Spleen (tissue), 11 donors: Measurements from ENCODE around the gene TAF13. TPM values are rescaled to one million over a fixed set of nuclear protein-coding genes. Genes with fewer than 3 reads are reported as not detected.
"Not testable (repeated sequence)": the region's sequence is repeated elsewhere in the genome, so short reads cannot be mapped to it uniquely, and the experiment has no call there.

Experiments
- DNase-seq: peaks from one replicate; pipeline ENCODE4 v3.0.0-alpha.2; 2020
- H3K27ac ChIP-seq, 8 donors: fragments of 200-600 bp; sonication (generic) in 7 of 8; 1 replicate in 4 of 8; 2 replicates in 4 of 8; pipeline versions ENCODE4 v1.5.0 to v1.8.0; 2016 to 2021; ENCODE audit warnings: inconsistent platforms in 4 of 8, mild to moderate bottlenecking in 4 of 8, moderate library complexity in 1 of 8
- H3K27me3 ChIP-seq, 7 donors: fragments of 200-600 bp; sonication (generic) in 6 of 7; replicated peaks in 1 of 7; 1 replicate in 4 of 7; 2 replicates in 3 of 7; pipeline versions ENCODE4 v1.5.0 to v1.8.0; 2016 to 2021; ENCODE audit warnings: inconsistent platforms in 3 of 7, mild to moderate bottlenecking in 1 of 7
- H3K36me3 ChIP-seq, 6 donors: fragments of 200-600 bp; sonication (generic) in 5 of 6; 1 replicate in 4 of 6; 2 replicates in 2 of 6; pipeline versions ENCODE4 v1.5.0 to v1.8.0; 2016 to 2021; ENCODE audit warnings: inconsistent platforms in 2 of 6
- H3K4me1 ChIP-seq, 6 donors: fragments of 200-600 bp; sonication (generic) in 5 of 6; 1 replicate in 3 of 6; 2 replicates in 3 of 6; pipeline versions ENCODE4 v1.5.0 to v1.8.0; 2016 to 2021; ENCODE audit warnings: inconsistent platforms in 3 of 6
- H3K4me3 ChIP-seq, 8 donors: fragments of 200-600 bp; sonication (generic) in 7 of 8; 1 replicate in 4 of 8; 2 replicates in 4 of 8; pipeline versions ENCODE4 v1.5.0 to v1.8.0; 2016 to 2021; ENCODE audit warnings: inconsistent platforms in 4 of 8, mild to moderate bottlenecking in 4 of 8, moderate library complexity in 2 of 8
- H3K9me3 ChIP-seq, 8 donors: fragments of 200-600 bp; sonication (generic) in 7 of 8; 1 replicate in 4 of 8; 2 replicates in 4 of 8; pipeline versions ENCODE4 v1.5.0 to v1.8.0; 2016 to 2021; ENCODE audit warnings: inconsistent platforms in 4 of 8
- CTCF ChIP-seq, 11 experiments: fragments of 200-600 bp in 7 of 11; fragments of 450-650 bp in 4 of 11; sonication (generic) in 4 of 11; IDR thresholded peaks in 8 of 11; conservative IDR thresholded peaks in 3 of 11; 1 replicate in 7 of 11; 2 replicates in 4 of 11; pipeline versions ENCODE4 v1.4.0 to v1.8.0; 2016 to 2021; ENCODE audit warnings: antibody characterized with exemption in 11 of 11, inconsistent platforms in 4 of 11, mild to moderate bottlenecking in 1 of 11
- POLR2A ChIP-seq, 3 donors: fragments of 450-650 bp; IDR thresholded peaks; one replicate each; pipeline ENCODE4 v1.5.1; 2017; ENCODE audit warnings: antibody characterized with exemption in 3 of 3, mild to moderate bottlenecking in 1 of 3
- POLR2AphosphoS5 ChIP-seq, 3 donors: sonication (generic); formaldehyde crosslinking; IDR thresholded peaks; one replicate each; pipeline ENCODE4 v1.5.1; 2017; ENCODE audit warnings: antibody characterized with exemption in 3 of 3
- WGBS, 5 donors: extraction: QIAGEN DNeasy Blood & Tissue Kit in 3 of 5; methylation state at CpG; one replicate each; pipeline versions ENCODE4 v1.1.5 to v1.1.7; 2013 to 2018; 5-methylcytosine and 5-hydroxymethylcytosine counted together
- intact Hi-C: fragments of 100-400 bp; cut with DNase I; formaldehyde crosslinking; loops from one replicate; pipeline ENCODE4 v1.15.0; 2023; ENCODE audit warnings: low total_unique reads
- polyA plus RNA-seq, 3 donors: library from polyadenylated mRNA; stranded (reverse); fragments of 200-250 nt; gene quantifications; one replicate each; pipeline ENCODE4 v1.2.1, GENCODE V29; 2013
- small RNA-seq, 4 donors: library from RNA; depleted of rRNA; stranded (forward); fragments of <200 nt; gene quantifications; one replicate each; pipeline ENCODE3, GENCODE V24; 2016
- total RNA-seq, 7 donors: library from RNA; depleted of rRNA in 3 of 7; stranded (reverse); fragments of >200 nt in 3 of 7; fragmentation: NEBNext Ultra II Directional in 4 of 7; extraction: Animal tissue kit (Norgen Biotek cat#: 25700) in 4 of 7; gene quantifications; one replicate each; pipeline versions ENCODE4 v1.1.0 to v1.2.1, GENCODE V29; 2016 to 2021
- donor health status: healthy with polysubstance abuse.
- donor health status: DM: no; HTN: no; CAD: no; lungs with moderate emphysema.
- donor health status: DM: no; HTN: no; CAD: no.
- donor health status: Bipolar disorder and iron deficiency.
- donor health status: healthy.
- donor health status: DM: no; HTN: no; CAD: no.
- donor health status: DM: yes; HTN: yes; CAD: no.

The TAF13 gene
- total and polyA plus RNA-seq, 10 donors = 9.0 to 32.5 (median 22.7) TPM

GRCh38 chr1:109024646-109025045, 51.2 kb downstream of the TAF13 start:
- 91 to 100% (median 97%) methylated on average over 2 of the region's 2 CpGs for WGBS, 5 donors

GRCh38 chr1:109020693-109021257, 55.0 kb downstream of the TAF13 start:
- WGBS, 5 donors = 87 to 95% (median 93%) methylated on average over 3 of the region's 3 CpGs
- Histone ChIP-seq H3K27ac (no peak overlapping the region), H3K4me3 (no peak overlapping the region), H3K4me1 (no peaks in the 10 kb centered on the region), H3K36me3 (peaks cover 2 to 60% (median 22%) of the 10 kb centered on the region in 6 donors), H3K27me3 (no peaks in the 10 kb centered on the region), H3K9me3 (peaks cover 5 to 19% (median 14%) of the 10 kb centered on the region in 8 donors)
- no peak for DNase-seq
- no peak for TF ChIP-seq CTCF (IDR thresholded peaks at IDR 0.05 in 8 of 11, conservative IDR thresholded peaks at IDR 0.05 in 3 of 11)
- no peak for TF ChIP-seq POLR2AphosphoS5 (IDR thresholded peaks at IDR 0.05)
- TF ChIP-seq POLR2A (IDR thresholded peaks at IDR 0.05) = no peak
- intact Hi-C loops = no loop called here

More at GRCh38 chr1:109024646-109025045, 51.2 kb downstream of the TAF13 start:
- no peak for DNase-seq
- no peak for TF ChIP-seq POLR2A (IDR thresholded peaks at IDR 0.05)
- no peak for TF ChIP-seq POLR2AphosphoS5 (IDR thresholded peaks at IDR 0.05)
- no peak for TF ChIP-seq CTCF (IDR thresholded peaks at IDR 0.05 in 8 of 11, conservative IDR thresholded peaks at IDR 0.05 in 3 of 11)
- intact Hi-C loops = no loop called here
- Histone ChIP-seq H3K27me3 (no peaks in the 10 kb centered on the region), H3K27ac (no peak overlapping the region), H3K4me1 (no peaks in the 10 kb centered on the region), H3K36me3 (peaks cover 0 to 27% (median 9%) of the 10 kb centered on the region in 6 donors), H3K4me3 (no peak overlapping the region), H3K9me3 (no peaks in the 10 kb centered on the region)

- 96 to 99% (median 97%) methylated on average over 6 of the region's 6 CpGs for WGBS, 5 donors
- Histone ChIP-seq H3K36me3 (peaks cover 2 to 78% (median 31%) of the 10 kb centered on the region in 6 donors), H3K9me3 (peaks cover 5 to 19% (median 14%) of the 10 kb centered on the region in 8 donors)
- DNase-seq, H3K4me1 ChIP-seq, H3K4me3 ChIP-seq, H3K27ac ChIP-seq, H3K27me3 ChIP-seq, intact Hi-C loops: not testable (repeated sequence)
These were observed 58.1 kb downstream of the TAF13 start for GRCh38 chr1:109017719-109018118.

GRCh38 chr1:109017134-109017533, 58.7 kb downstream of the TAF13 start:
- no peak overlapping the region for H3K27ac ChIP-seq
- no peaks in the 10 kb centered on the region for H3K4me1 ChIP-seq
- WGBS, 5 donors = 93 to 100% (median 100%) methylated on average over 1 of the region's 1 CpG
- intact Hi-C loops = no loop called here
- H3K27me3 ChIP-seq = no peaks in the 10 kb centered on the region
- TF ChIP-seq CTCF (IDR thresholded peaks at IDR 0.05 in 8 of 11, conservative IDR thresholded peaks at IDR 0.05 in 3 of 11) = no peak
- TF ChIP-seq POLR2A (IDR thresholded peaks at IDR 0.05) = no peak
- TF ChIP-seq POLR2AphosphoS5 (IDR thresholded peaks at IDR 0.05) = no peak
- H3K4me3 ChIP-seq = no peak overlapping the region
- no peak for DNase-seq
- H3K9me3 ChIP-seq = peaks cover 5 to 19% (median 14%) of the 10 kb centered on the region in 8 donors
- H3K36me3 ChIP-seq = peaks cover 2 to 78% (median 28%) of the 10 kb centered on the region in 6 donors

Small RNA genes lying within 50 kb of the gene (small RNA-seq; reads per million reads assigned to genes)
- gene AL356488.2 = 0 reads per million in 4 donors
- gene BX679664.1 = 0 reads per million in 4 donors

Other genes with a start within 250 kb of the TAF13 start
- gene AKNAD1, start 218.9 kb downstream of the TAF13 start, total RNA-seq = not detected
- under 1 TPM in 2 of 3 donors, not detected in 1; 0.03 to 0.11 TPM for gene AKNAD1, start 218.9 kb downstream of the TAF13 start, polyA plus RNA-seq
- 1 to 10 TPM; 1.6 to 7.7 (median 4.0) TPM for gene GPSM2, start 199.0 kb downstream of the TAF13 start, total RNA-seq
- gene GPSM2, start 199.0 kb downstream of the TAF13 start, polyA plus RNA-seq = 1 to 10 TPM in 1 of 3 donors, under 1 TPM in 2; 0.67 to 1.7 (median 0.93) TPM
- 10 to 100 TPM; 16.5 to 30.0 (median 25.6) TPM for gene CLCC1, start 112.5 kb downstream of the TAF13 start, total RNA-seq
- gene CLCC1, start 112.5 kb downstream of the TAF13 start, polyA plus RNA-seq = 1 to 10 TPM; 5.9 to 7.3 (median 6.3) TPM
- 10 to 100 TPM in 6 of 7 donors, 1 to 10 TPM in 1; 9.8 to 20.1 (median 14.6) TPM for gene WDR47, start 33.9 kb downstream of the TAF13 start, total RNA-seq
- gene WDR47, start 33.9 kb downstream of the TAF13 start, polyA plus RNA-seq = 1 to 10 TPM; 1.9 to 3.5 (median 2.2) TPM
- 10 to 100 TPM; 23.1 to 48.2 (median 45.2) TPM for gene TMEM167B, start 14.8 kb upstream of the TAF13 start, total RNA-seq
- gene TMEM167B, start 14.8 kb upstream of the TAF13 start, polyA plus RNA-seq = 10 to 100 TPM; 19.1 to 20.4 (median 19.7) TPM
- 10 to 100 TPM in 1 of 7 donors, 1 to 10 TPM in 6; 2.3 to 10.3 (median 5.5) TPM for gene ELAPOR1, start 38.1 kb upstream of the TAF13 start, total RNA-seq
- under 1 TPM; 0.26 to 0.36 (median 0.32) TPM for gene ELAPOR1, start 38.1 kb upstream of the TAF13 start, polyA plus RNA-seq
- gene SARS1, start 137.9 kb upstream of the TAF13 start, total RNA-seq = 100 to 1,000 TPM in 3 of 7 donors, 10 to 100 TPM in 4; 98.5 to 138 (median 99.4) TPM
- gene SARS1, start 137.9 kb upstream of the TAF13 start, polyA plus RNA-seq = 10 to 100 TPM; 47.2 to 63.2 (median 50.1) TPM
- 1 to 10 TPM in 5 of 7 donors, under 1 TPM in 2; 0.79 to 2.9 (median 1.4) TPM for gene CELSR2, start 173.5 kb upstream of the TAF13 start, total RNA-seq
- gene CELSR2, start 173.5 kb upstream of the TAF13 start, polyA plus RNA-seq = under 1 TPM; 0.20 to 0.54 (median 0.46) TPM
- 1 to 10 TPM; 2.0 to 9.3 (median 3.1) TPM for gene PSRC1, start 207.1 kb upstream of the TAF13 start, total RNA-seq
- gene PSRC1, start 207.1 kb upstream of the TAF13 start, polyA plus RNA-seq = 1 to 10 TPM; 3.5 to 3.9 (median 3.5) TPM
- gene MYBPHL, start 231.0 kb upstream of the TAF13 start, total RNA-seq = not detected
- not detected for gene MYBPHL, start 231.0 kb upstream of the TAF13 start, polyA plus RNA-seq